Skeletal muscle satellite cell (primary cell): ENCODE measurements around the gene AP5S1.
"Not testable (repeated sequence)": the region's sequence is repeated elsewhere in the genome, so short reads cannot be mapped to it uniquely, and the experiment has no call there.

ENCODE experiments used
- H3K27me3 ChIP-seq: 2 replicates; pipeline ENCODE4 v1.7.0; 2013; ENCODE audit warnings: low read length; ENCODE audit not compliant: control insufficient read depth, insufficient read depth
- H3K36me3 ChIP-seq: 2 replicates; pipeline ENCODE4 v1.7.0; 2013; ENCODE audit warnings: mild to moderate bottlenecking, control low read depth, low read length; ENCODE audit not compliant: insufficient read depth
- H3K4me1 ChIP-seq: 2 replicates; pipeline ENCODE4 v1.7.0; 2013; ENCODE audit warnings: low read length; ENCODE audit not compliant: control insufficient read depth, insufficient read depth
- H3K4me2 ChIP-seq: 2 replicates; pipeline ENCODE4 v1.7.0; 2013; ENCODE audit warnings: mild to moderate bottlenecking, low read length
- H3K4me3 ChIP-seq: 2 replicates; pipeline ENCODE4 v1.7.0; 2013; ENCODE audit warnings: low read length
- H3K9ac ChIP-seq: 2 replicates; pipeline ENCODE4 v1.7.0; 2013; ENCODE audit warnings: mild to moderate bottlenecking, low read depth, low read length, moderate library complexity
- H3K9me3 ChIP-seq: replicated peaks from 2 replicates; pipeline ENCODE4 v1.7.0; 2013; ENCODE audit warnings: mild to moderate bottlenecking, control low read depth, low read length

AP5S1 gene

GRCh38 chr20:3784216-3784853 is 36.0 kb upstream of the AP5S1 start:
- H3K36me3 ChIP-seq, result peaks cover 20% of the 10 kb centered on the region
- H3K27me3 ChIP-seq, result no peaks in the 10 kb centered on the region
- peak overlapping the region; percentile 98 for H3K4me3 ChIP-seq
- peaks cover 40% of the 10 kb centered on the region for H3K4me1 ChIP-seq
- peak overlapping the region; percentile 86 for H3K9ac ChIP-seq
- H3K9me3 ChIP-seq, result no peaks in the 10 kb centered on the region
- H3K4me2 ChIP-seq, result peak overlapping the region; percentile 100

- no peaks in the 10 kb centered on the region for H3K27me3 ChIP-seq
- peaks cover 40% of the 10 kb centered on the region for H3K4me1 ChIP-seq
- H3K4me2 ChIP-seq, result peak overlapping the region; percentile 100
- H3K9me3 ChIP-seq, result no peaks in the 10 kb centered on the region
- peak overlapping the region; percentile 86 for H3K9ac ChIP-seq
- peak overlapping the region; percentile 98 for H3K4me3 ChIP-seq
- peaks cover 20% of the 10 kb centered on the region for H3K36me3 ChIP-seq
Measured at GRCh38 chr20:3784863-3785239, 35.5 kb upstream of the AP5S1 start.

GRCh38 chr20:3785240-3786125 is 34.9 kb upstream of the AP5S1 start:
- Histone ChIP-seq H3K9me3 (no peaks in the 10 kb centered on the region), H3K4me2 (peak overlapping the region; percentile 100), H3K4me3 (peak overlapping the region; percentile 98), H3K9ac (peak overlapping the region; percentile 86), H3K4me1 (peaks cover 40% of the 10 kb centered on the region), H3K27me3 (no peaks in the 10 kb centered on the region), H3K36me3 (peaks cover 20% of the 10 kb centered on the region)

DNA sequence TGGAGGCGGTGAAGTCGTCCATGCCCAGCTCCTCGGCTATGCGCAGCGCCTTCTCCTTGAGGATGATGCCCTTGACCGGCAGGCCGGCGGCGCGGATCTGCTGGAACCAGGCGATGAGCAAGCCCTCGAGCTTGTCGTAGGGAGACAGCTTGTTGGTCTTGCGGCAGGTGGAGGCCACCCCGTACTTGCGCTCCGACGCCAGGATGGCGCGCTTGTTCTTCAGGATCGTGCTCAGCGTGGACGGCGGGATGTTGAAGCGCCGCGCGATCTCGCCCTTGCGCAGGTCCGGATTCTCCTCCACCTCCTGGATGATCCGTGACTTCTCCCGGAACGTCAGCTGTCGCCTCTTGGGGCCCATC is 34.2 kb upstream of the AP5S1 start:
- Histone ChIP-seq H3K4me3 (peak overlapping the region; percentile 98), H3K4me2 (peak overlapping the region; percentile 100), H3K36me3 (peaks cover 20% of the 10 kb centered on the region), H3K9ac (peak overlapping the region; percentile 86), H3K4me1 (peaks cover 36% of the 10 kb centered on the region), H3K27me3 (no peaks in the 10 kb centered on the region), H3K9me3 (no peaks in the 10 kb centered on the region)

DNA sequence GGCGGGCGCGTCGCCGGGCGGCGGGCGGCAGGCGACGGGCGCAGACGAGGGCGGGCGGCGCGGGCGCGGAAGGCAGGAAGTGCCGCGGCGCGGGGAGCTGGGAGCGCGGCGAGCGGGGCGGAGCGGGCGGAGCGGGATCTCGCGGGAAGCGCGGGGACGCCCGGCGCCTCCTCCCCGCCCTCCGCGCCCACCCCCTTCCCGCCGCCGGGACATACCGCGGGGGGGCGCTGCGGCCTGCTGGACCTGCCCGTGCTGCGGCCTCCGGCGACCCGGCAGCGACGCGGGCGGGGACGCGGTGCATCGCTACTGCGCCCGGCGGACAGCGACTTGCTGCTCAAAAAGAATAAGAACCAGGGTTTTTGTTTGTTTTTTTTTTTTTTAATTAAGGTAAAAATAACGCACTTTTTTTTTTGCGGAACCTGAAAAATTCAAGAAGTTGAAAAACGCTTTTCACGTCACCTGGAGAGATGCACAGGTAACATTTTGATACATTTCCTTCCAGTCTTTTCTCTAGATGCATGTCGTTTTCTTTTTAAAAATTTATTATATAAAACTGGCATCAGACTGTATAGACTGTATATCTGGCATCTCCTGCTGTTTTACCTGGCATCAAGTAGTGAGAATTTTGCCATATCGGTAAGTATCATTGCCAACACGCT is 33.6 kb upstream of the AP5S1 start, which contains the start of gene CENPB:
Gene CENPB (minus strand): TSS at position 76 of the 659 bp plus-strand sequence. CDS start 257 bp downstream, outside the sequence.
- Histone ChIP-seq H3K27me3 (no peaks in the 10 kb centered on the region), H3K9me3 (no peaks in the 10 kb centered on the region), H3K4me3 (peak within 1 kb of the TSS; percentile 98), H3K4me2 (peak within 1 kb of the TSS; percentile 100), H3K9ac (peak within 1 kb of the TSS; percentile 86), H3K4me1 (peaks cover 35% of the 10 kb centered on the region), H3K36me3 (peaks cover 20% of the 10 kb centered on the region)

DNA sequence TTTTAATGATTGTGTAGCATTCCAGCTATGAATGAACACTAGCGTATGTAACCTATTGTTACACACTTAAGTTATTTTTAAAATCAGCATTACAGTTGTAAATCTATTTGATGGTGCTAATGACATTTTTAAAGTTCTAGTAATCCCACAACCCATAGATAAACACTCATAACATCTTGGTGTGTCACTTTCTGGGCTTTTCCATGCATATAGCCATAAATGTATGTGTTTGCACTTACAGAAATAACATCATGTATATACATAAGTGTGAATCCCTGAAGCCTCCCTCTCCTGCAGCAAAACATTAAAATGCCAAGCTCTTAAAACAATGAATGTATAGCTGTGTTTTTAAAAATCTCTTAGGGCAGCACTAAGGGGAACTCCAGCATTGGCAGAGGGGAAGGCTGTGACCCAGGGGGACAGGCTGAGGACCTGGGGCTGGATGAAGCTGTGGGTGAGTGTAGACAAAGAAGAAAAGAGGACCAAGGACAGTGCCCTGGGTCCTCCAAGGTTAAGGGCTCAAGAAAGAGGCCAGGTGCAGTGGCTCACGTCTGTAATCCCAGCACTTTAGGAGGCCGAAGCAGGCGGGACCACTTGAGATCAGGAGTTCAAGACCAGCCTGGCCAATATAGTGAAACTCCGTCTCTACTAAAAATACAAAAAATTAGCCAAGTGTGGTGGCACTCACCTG is 32.9 kb upstream of the AP5S1 start:
- Histone ChIP-seq H3K36me3 (peaks cover 20% of the 10 kb centered on the region), H3K4me1 (peaks cover 35% of the 10 kb centered on the region), H3K27me3 (no peaks in the 10 kb centered on the region), H3K4me3 (peak overlapping the region; percentile 67), H3K4me2 (peak overlapping the region; percentile 84), H3K9me3 (no peaks in the 10 kb centered on the region), H3K9ac (peak overlapping the region; percentile 73)

DNA sequence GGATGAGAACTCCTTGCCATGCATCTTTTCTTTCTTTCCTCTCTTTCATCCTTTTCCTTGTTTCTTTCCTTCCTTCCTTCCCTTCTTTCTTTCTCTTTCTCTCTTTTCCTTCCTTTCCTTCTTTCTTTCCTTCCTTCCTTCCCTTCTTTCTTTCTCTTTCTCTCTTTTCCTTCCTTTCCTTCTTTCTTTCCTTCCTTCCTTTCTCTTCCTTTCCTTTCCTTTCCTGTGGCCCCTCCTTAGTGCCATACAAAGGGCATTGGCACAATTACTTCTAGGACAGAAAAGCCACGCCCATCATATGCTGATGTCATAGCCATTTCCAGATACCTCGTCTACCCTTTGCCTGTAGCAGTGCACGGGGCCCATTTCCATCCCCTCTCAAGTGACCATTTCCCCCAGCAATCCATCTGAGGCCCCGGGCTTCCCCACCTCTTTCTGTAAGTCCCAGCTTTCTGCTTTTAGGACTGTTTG is 31.6 kb upstream of the AP5S1 start:
- Histone ChIP-seq H3K36me3 (peaks cover 15% of the 10 kb centered on the region), H3K4me2 (no peak overlapping the region), H3K9ac (no peak overlapping the region), H3K4me1 (peaks cover 30% of the 10 kb centered on the region), H3K9me3 (no peaks in the 10 kb centered on the region), H3K4me3 (no peak overlapping the region), H3K27me3 (no peaks in the 10 kb centered on the region)

DNA sequence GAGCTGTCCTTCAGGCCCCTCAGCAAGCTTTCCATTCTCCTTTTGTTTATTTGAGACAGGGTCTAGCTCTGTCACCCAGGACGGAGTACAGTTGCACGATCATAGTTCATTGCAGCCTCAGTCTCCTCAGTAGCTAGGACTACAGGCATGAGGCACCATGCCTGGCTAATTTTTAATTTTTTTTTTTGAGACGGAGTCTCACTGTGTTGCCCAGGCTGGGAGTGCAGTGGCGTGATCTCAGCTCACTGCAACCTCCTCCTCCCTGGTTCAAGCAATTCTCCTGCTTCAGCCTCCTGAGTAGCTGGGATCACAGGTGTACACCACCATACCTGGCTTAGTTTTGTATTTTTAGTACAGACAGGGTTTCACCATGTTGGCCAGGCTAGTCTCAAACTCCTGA is 31.1 kb upstream of the AP5S1 start:
- H3K9me3 ChIP-seq, H3K4me2 ChIP-seq, H3K9ac ChIP-seq, H3K4me3 ChIP-seq, H3K27me3 ChIP-seq: not testable (repeated sequence)
- Histone ChIP-seq H3K36me3 (peaks cover 14% of the 10 kb centered on the region), H3K4me1 (peaks cover 26% of the 10 kb centered on the region)

DNA sequence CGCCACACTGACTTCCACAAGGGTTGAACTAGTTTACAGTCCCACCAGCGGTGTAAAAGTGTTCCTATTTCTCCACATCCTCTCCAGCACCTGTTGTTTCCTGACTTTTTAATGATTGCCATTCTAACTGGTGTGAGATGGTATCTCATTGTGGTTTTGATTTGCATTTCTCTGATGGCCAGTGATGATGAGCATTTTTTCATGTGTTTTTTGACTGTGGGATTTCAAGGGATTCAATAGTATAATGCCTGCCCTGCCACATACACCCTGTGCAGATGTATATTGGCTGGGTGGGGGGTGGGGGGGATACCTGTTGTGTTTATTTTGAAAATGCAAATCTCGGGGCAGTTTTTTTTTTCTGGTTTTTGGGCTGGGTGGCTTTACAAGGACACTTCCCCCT is 26.2 kb upstream of the AP5S1 start:
- H3K27me3 ChIP-seq, H3K9me3 ChIP-seq, H3K4me2 ChIP-seq, H3K9ac ChIP-seq, H3K4me3 ChIP-seq: not testable (repeated sequence)
- Histone ChIP-seq H3K36me3 (peaks cover 17% of the 10 kb centered on the region), H3K4me1 (peaks cover 26% of the 10 kb centered on the region)

- peak overlapping the region; percentile 70 for H3K4me3 ChIP-seq
Measured at GRCh38 chr20:3794701-3795420, 25.5 kb upstream of the AP5S1 start.

More at GRCh38 chr20:3794701-3795420, 25.5 kb upstream of the AP5S1 start:
- no peaks in the 10 kb centered on the region for H3K9me3 ChIP-seq
- H3K9ac ChIP-seq, result peak overlapping the region; percentile 84
- peak overlapping the region; percentile 87 for H3K4me2 ChIP-seq
- peaks cover 23% of the 10 kb centered on the region for H3K36me3 ChIP-seq
- H3K27me3 ChIP-seq, result no peaks in the 10 kb centered on the region
- H3K4me1 ChIP-seq, result peaks cover 33% of the 10 kb centered on the region
